ENCODE data around the gene GUCY2D. TPM values are rescaled to one million over a fixed set of nuclear protein-coding genes. Genes with fewer than 3 reads are reported as not detected.

Gene GUCY2D
- total and polyA plus RNA-seq, 12 donors, result not detected

GRCh38 chr17:7971651-7972050 is 30.8 kb upstream of the GUCY2D start:
- no peak overlapping the region for H3K4me3 ChIP-seq
- DNase-seq, result no peak
- no peaks in the 10 kb centered on the region for H3K36me3 ChIP-seq (replicated peaks in 1 of 2)
- H3K9me3 ChIP-seq (replicated peaks in 1 of 3), result no peaks in the 10 kb centered on the region
- no peaks in the 10 kb centered on the region for H3K4me1 ChIP-seq (replicated peaks in 1 of 2)
- H3K27me3 ChIP-seq, result no peaks in the 10 kb centered on the region
- TF ChIP-seq POLR2A (IDR thresholded peaks at IDR 0.05), result no peak
- TF ChIP-seq, protein P1, sequence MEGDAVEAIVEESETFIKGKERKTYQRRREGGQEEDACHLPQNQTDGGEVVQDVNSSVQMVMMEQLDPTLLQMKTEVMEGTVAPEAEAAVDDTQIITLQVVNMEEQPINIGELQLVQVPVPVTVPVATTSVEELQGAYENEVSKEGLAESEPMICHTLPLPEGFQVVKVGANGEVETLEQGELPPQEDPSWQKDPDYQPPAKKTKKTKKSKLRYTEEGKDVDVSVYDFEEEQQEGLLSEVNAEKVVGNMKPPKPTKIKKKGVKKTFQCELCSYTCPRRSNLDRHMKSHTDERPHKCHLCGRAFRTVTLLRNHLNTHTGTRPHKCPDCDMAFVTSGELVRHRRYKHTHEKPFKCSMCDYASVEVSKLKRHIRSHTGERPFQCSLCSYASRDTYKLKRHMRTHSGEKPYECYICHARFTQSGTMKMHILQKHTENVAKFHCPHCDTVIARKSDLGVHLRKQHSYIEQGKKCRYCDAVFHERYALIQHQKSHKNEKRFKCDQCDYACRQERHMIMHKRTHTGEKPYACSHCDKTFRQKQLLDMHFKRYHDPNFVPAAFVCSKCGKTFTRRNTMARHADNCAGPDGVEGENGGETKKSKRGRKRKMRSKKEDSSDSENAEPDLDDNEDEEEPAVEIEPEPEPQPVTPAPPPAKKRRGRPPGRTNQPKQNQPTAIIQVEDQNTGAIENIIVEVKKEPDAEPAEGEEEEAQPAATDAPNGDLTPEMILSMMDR (IDR thresholded peaks at IDR 0.05), result no peak
- no peak overlapping the region for H3K27ac ChIP-seq
- intact Hi-C loops (cut with DNase I), result no loop called here
- 77 to 83% (median 81%) methylated on average over 4 of the region's 4 CpGs for WGBS, 4 donors

DNA sequence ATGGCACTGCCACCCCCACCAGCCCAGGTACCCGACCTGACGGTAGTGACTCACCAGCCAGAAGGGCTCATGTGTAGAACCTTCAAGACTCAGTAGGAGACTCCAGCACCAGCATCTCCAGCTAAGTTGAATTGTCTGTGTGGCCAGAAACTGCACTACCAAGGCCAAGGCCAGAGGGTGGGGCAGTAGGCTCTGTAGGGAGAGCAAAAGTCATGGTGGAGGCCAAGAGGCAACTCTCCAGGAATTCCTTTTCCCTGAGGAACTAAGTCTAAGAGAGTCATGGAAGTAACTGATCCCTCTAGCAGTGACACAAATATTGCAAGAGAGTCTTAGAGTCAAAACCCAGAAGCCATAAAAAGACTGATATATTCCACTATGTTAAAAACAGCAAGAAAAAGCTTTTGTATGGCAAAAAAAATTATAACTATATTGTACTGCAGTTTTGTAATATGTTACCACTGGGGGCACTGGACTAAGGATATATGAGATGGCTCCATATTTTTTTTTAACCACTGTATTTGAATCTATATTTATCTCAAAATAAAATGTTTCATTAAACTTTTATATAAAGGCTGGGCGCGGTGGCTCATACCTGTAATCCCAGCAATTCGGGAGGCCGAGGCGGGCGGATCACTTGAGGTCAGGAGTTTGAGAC is 30.2 kb upstream of the GUCY2D start:
- Histone ChIP-seq H3K9me3 (replicated peaks in 1 of 3) (no peaks in the 10 kb centered on the region), H3K27ac (no peak overlapping the region), H3K36me3 (replicated peaks in 1 of 2) (no peaks in the 10 kb centered on the region), H3K4me1 (replicated peaks in 1 of 2) (no peaks in the 10 kb centered on the region), H3K27me3 (no peaks in the 10 kb centered on the region), H3K4me3 (no peak overlapping the region)
- no peak for DNase-seq
- intact Hi-C loops (cut with DNase I), result no loop called here
- WGBS, 4 donors, result 89 to 94% (median 92%) methylated on average over 7 to 8 of the region's 8 CpGs
- TF ChIP-seq, protein P1 (IDR thresholded peaks at IDR 0.05), result peak in 2 of 6 experiments; percentile 9 to 22
- no peak for TF ChIP-seq POLR2A (IDR thresholded peaks at IDR 0.05)

DNA sequence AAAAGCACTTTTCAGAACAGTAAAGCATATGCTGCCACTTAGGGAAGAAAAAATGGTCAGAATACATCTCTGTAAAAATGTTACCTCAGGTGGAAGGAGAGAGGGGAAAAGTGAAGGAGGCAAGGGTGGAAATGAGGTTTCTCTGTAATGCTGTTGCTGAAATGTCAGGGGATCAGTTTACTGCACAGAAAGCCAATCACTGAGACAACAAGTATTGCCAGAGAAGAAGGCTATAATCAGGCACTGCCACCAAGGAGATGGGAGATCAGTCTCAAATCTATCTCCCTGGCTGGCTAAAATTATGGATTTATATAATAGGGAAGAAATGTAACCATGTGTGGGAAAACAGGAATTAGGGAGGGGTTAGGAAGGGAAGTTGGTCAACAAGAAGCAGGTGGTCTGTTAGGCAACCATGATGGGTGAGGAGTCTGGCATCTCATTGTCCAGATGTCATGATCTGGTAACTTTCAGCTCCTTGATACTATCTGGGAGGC is 27.7 kb upstream of the GUCY2D start:
- Histone ChIP-seq H3K27ac (no peak overlapping the region), H3K4me3 (no peak overlapping the region), H3K9me3 (replicated peaks in 1 of 3) (no peaks in the 10 kb centered on the region), H3K27me3 (no peaks in the 10 kb centered on the region), H3K4me1 (replicated peaks in 1 of 2) (no peaks in the 10 kb centered on the region), H3K36me3 (replicated peaks in 1 of 2) (no peaks in the 10 kb centered on the region)
- no peak for DNase-seq
- intact Hi-C loops (cut with DNase I), result no loop called here
- TF ChIP-seq POLR2A (IDR thresholded peaks at IDR 0.05), result no peak
- TF ChIP-seq, protein P1 (IDR thresholded peaks at IDR 0.05), result no peak

DNA sequence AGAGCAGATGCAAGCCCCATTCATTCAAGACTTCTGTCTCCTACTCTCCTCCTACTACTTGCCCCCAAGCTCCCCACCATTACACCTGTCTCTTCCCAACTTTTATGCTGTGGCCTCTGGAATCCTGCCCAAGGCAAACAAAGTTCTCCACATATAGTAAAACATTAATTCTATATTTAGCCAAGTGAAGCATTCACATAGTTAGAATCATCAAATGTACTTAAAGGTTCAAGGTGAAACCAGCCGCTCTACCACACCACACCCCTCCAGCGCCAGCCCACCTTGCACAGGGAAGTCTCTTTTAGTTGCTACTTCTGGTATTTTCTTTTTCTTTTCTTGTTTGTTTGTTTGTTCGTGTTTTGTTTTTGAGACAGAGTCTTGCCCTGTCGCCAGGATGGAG is 25.4 kb upstream of the GUCY2D start:
- no peaks in the 10 kb centered on the region for H3K4me1 ChIP-seq (replicated peaks in 1 of 2)
- H3K27ac ChIP-seq, result no peak overlapping the region
- no peaks in the 10 kb centered on the region for H3K27me3 ChIP-seq
- DNase-seq, result no peak
- intact Hi-C loops (cut with DNase I), result no loop called here
- H3K9me3 ChIP-seq (replicated peaks in 1 of 3), result no peaks in the 10 kb centered on the region
- 78 to 82% (median 81%) methylated on average over 4 of the region's 4 CpGs for WGBS, 4 donors
- H3K36me3 ChIP-seq (replicated peaks in 1 of 2), result no peaks in the 10 kb centered on the region
- H3K4me3 ChIP-seq, result no peak overlapping the region
- no peak for TF ChIP-seq POLR2A (IDR thresholded peaks at IDR 0.05)
- TF ChIP-seq, protein P1 (IDR thresholded peaks at IDR 0.05), result no peak
